Measurements from ENCODE around the gene SNX9.
"Not testable (repeated sequence)": the region's sequence is repeated elsewhere in the genome, so short reads cannot be mapped to it uniquely, and the experiment has no call there.

The SNX9 gene

DNA sequence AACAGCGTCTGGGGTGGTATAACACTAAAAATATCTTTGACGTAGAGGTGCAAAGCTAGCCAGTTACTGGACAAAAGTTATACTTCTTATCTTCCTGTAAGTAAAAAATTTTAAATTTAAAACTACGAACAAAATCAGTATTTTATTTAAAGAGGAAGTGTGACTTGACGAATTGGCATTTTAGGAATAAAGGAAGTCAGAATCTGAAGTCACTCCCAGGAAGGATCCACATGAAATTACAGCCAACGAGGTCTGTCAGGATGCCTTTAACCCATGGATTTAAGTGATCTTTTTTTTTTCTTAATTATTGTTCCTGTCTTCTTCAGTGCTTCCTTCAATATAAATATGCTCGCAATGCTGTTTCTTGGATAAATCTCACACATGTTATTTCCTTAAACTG lies 27.2 kb upstream of the SNX9 start:
- Mint-ChIP-seq H3K27ac (no peak overlapping the region), H3K4me1 (no peaks in the 10 kb centered on the region), H3K36me3 (ENCODE audit: low read depth) (no peaks in the 10 kb centered on the region), H3K27me3 (ENCODE audit: low read depth, poor library complexity) (peaks cover 3% of the 10 kb centered on the region), H3K4me3 (no peak overlapping the region), H3K9me3 (peaks cover 4% of the 10 kb centered on the region)
- TF ChIP-seq, protein P1, sequence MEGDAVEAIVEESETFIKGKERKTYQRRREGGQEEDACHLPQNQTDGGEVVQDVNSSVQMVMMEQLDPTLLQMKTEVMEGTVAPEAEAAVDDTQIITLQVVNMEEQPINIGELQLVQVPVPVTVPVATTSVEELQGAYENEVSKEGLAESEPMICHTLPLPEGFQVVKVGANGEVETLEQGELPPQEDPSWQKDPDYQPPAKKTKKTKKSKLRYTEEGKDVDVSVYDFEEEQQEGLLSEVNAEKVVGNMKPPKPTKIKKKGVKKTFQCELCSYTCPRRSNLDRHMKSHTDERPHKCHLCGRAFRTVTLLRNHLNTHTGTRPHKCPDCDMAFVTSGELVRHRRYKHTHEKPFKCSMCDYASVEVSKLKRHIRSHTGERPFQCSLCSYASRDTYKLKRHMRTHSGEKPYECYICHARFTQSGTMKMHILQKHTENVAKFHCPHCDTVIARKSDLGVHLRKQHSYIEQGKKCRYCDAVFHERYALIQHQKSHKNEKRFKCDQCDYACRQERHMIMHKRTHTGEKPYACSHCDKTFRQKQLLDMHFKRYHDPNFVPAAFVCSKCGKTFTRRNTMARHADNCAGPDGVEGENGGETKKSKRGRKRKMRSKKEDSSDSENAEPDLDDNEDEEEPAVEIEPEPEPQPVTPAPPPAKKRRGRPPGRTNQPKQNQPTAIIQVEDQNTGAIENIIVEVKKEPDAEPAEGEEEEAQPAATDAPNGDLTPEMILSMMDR (IDR thresholded peaks at IDR 0.05) = no peak
- DNase-seq = no peak

DNA sequence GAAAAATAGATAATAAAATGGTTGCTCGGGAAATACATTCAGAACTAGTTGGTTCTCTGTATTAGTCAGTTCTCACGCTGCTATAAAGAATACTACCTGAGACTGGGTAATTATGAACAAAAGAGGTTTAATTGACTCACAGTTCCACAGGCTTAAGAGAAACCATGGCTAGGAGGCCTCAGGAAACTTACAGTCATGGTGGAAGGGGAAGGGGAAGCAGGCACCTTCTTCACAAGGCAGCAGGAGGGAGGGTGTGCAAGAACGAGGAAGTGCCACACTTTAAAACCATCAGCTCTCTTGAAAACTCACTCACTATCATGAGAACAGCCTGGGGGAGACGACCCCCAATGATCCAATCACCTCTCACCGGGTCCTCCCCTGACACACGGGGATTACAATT lies 24.2 kb upstream of the SNX9 start:
- Mint-ChIP-seq H3K27me3 (ENCODE audit: low read depth, poor library complexity) (peaks cover 3% of the 10 kb centered on the region), H3K36me3 (ENCODE audit: low read depth) (no peaks in the 10 kb centered on the region), H3K9me3 (peaks cover 4% of the 10 kb centered on the region), H3K4me1 (no peaks in the 10 kb centered on the region), H3K4me3 (no peak overlapping the region), H3K27ac (no peak overlapping the region)
- TF ChIP-seq, protein P1 (IDR thresholded peaks at IDR 0.05) = no peak
- DNase-seq = no peak

- not testable (repeated sequence) for DNase-seq; H3K4me3 Mint-ChIP-seq; H3K36me3 Mint-ChIP-seq (ENCODE audit: low read depth); H3K4me1 Mint-ChIP-seq; H3K27ac Mint-ChIP-seq; H3K9me3 Mint-ChIP-seq; H3K27me3 Mint-ChIP-seq (ENCODE audit: low read depth, poor library complexity)
These were observed 23.5 kb upstream of the SNX9 start for GRCh38 chr6:157799561-157799960.

GRCh38 chr6:157800420-157801237 lies 22.4 kb upstream of the SNX9 start:
- no peak overlapping the region for H3K4me3 Mint-ChIP-seq
- H3K36me3 Mint-ChIP-seq (ENCODE audit: low read depth) = no peaks in the 10 kb centered on the region
- no peak for DNase-seq
- TF ChIP-seq, protein P1 (IDR thresholded peaks at IDR 0.05) = no peak
- no peaks in the 10 kb centered on the region for H3K4me1 Mint-ChIP-seq
- no peak overlapping the region for H3K27ac Mint-ChIP-seq
- no peaks in the 10 kb centered on the region for H3K27me3 Mint-ChIP-seq (ENCODE audit: low read depth, poor library complexity)
- H3K9me3 Mint-ChIP-seq = no peaks in the 10 kb centered on the region

- no peaks in the 10 kb centered on the region for H3K36me3 Mint-ChIP-seq (ENCODE audit: low read depth)
- H3K9me3 Mint-ChIP-seq = peaks cover 17% of the 10 kb centered on the region
- no peak overlapping the region for H3K4me3 Mint-ChIP-seq
- no peak for DNase-seq
- TF ChIP-seq, protein P1 (IDR thresholded peaks at IDR 0.05) = no peak
- H3K27ac Mint-ChIP-seq = no peak overlapping the region
- H3K27me3 Mint-ChIP-seq (ENCODE audit: low read depth, poor library complexity) = no peaks in the 10 kb centered on the region
- H3K4me1 Mint-ChIP-seq = no peaks in the 10 kb centered on the region
These were observed 18.4 kb upstream of the SNX9 start for GRCh38 chr6:157804448-157805327.

DNA sequence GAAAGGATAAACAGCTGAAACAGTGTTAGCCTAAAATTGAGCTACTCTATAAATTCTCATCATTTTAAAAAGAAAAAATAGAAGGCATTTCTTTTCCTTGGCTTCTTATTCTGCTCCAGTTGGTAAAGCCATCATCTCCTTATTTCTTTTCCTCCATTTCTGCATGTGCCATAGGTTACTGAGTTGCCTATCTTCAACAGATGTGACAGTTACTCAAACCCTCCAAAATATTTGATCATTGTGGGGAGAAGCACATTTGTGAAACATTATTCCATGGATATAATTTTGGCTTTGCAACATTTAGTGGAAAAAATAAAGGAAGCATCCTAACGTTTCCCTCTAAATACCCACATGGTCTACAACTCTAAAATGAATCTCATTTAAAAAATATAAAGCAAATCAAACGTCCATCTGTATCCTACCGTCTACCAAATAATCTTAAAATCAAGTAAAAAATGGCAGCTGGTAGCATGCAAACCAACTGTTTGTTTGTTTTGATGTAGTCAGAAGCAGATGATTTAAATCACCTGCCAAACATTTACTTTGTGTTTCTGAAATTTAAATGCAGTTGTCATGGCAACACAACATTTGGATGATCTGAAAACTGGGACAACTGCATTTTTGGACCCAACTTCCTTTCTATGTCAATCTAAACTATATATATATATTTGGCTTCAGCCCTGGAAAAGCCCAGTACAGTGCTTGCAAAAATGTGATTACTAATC lies 16.8 kb upstream of the SNX9 start:
- TF ChIP-seq, protein P1 (IDR thresholded peaks at IDR 0.05) = no peak
- Mint-ChIP-seq H3K4me1 (no peaks in the 10 kb centered on the region), H3K36me3 (ENCODE audit: low read depth) (no peaks in the 10 kb centered on the region), H3K27ac (no peak overlapping the region), H3K27me3 (ENCODE audit: low read depth, poor library complexity) (no peaks in the 10 kb centered on the region), H3K4me3 (no peak overlapping the region), H3K9me3 (peaks cover 24% of the 10 kb centered on the region)
- no peak for DNase-seq
